SK-N-SH treated with all-trans-retinoic acid at 6 μM for 48 hours (cell line): ENCODE data around the gene GFRA1.
A peak's percentile ranks its signal among the peaks of the same experiment; 100 is the strongest.

ENCODE experiments used
- ATAC-seq: fragments of 200-7000 bp; cut with Tn5 transposase; 3 replicates; pipeline ENCODE4 v1.9.1; 2020; ENCODE audit warnings: mild to moderate bottlenecking, moderate library complexity
- ARNTL ChIP-seq: fragments of 450-650 bp; formaldehyde crosslinking; IDR thresholded peaks from 2 replicates; pipeline ENCODE4 v1.5.0; 2020; ENCODE audit warnings: low read depth, mild to moderate bottlenecking, moderate library complexity, borderline replicate concordance
- BACH2 ChIP-seq: fragments of 250-450 bp; sonication (Bioruptor Pico); IDR thresholded peaks from 2 replicates; pipeline ENCODE4 v1.9.0; 2021; ENCODE audit warnings: mild to moderate bottlenecking, borderline replicate concordance
- CSDC2 ChIP-seq: fragments of 250-450 bp; sonication (Bioruptor Pico); IDR thresholded peaks from 2 replicates; pipeline ENCODE4 v1.5.0; 2020; ENCODE audit warnings: mild to moderate bottlenecking, moderate library complexity
- ESRRG ChIP-seq: fragments of 250-450 bp; sonication (Bioruptor Pico); IDR thresholded peaks from 2 replicates; pipeline ENCODE4 v1.6.1; 2021; ENCODE audit warnings: mild to moderate bottlenecking
- GLIS3 ChIP-seq: fragments of 250-450 bp; sonication (Bioruptor Pico); IDR thresholded peaks from 2 replicates; pipeline ENCODE4 v1.5.0; 2020; ENCODE audit warnings: mild to moderate bottlenecking, moderate library complexity
- ISL1 ChIP-seq: fragments of 250-450 bp; sonication (Bioruptor Pico); IDR thresholded peaks from 2 replicates; pipeline ENCODE4 v2.1.2; 2022; ENCODE audit warnings: mild to moderate bottlenecking, moderate library complexity
- OSR1 ChIP-seq: fragments of 250-450 bp; sonication (Bioruptor Pico); IDR thresholded peaks from 2 replicates; pipeline ENCODE4 v1.8.0; 2022; ENCODE audit warnings: moderate library complexity, mild to moderate bottlenecking, inconsistent platforms
- PATZ1 ChIP-seq: fragments of 250-450 bp; sonication (Bioruptor Pico); IDR thresholded peaks from 2 replicates; pipeline ENCODE4 v1.8.0; 2020; ENCODE audit warnings: mild to moderate bottlenecking, moderate library complexity, borderline replicate concordance
- POU6F1 ChIP-seq: fragments of 250-450 bp; sonication (Bioruptor Pico); IDR thresholded peaks from 2 replicates; pipeline ENCODE4 v1.8.0; 2021; ENCODE audit warnings: low read depth, mild to moderate bottlenecking, moderate library complexity, borderline replicate concordance
- PPARA ChIP-seq: fragments of 250-450 bp; sonication (Bioruptor Pico); IDR thresholded peaks from 2 replicates; pipeline ENCODE4 v1.5.0; 2020; ENCODE audit warnings: mild to moderate bottlenecking, borderline replicate concordance
- RARB ChIP-seq: fragments of 250-450 bp; sonication (Bioruptor Pico); IDR thresholded peaks from 2 replicates; pipeline ENCODE4 v1.8.0; 2021; ENCODE audit warnings: mild to moderate bottlenecking, moderate library complexity
- SNAI2 ChIP-seq: fragments of 250-450 bp; sonication (Bioruptor Pico); IDR thresholded peaks from 2 replicates; pipeline ENCODE4 v1.5.0; 2020; ENCODE audit warnings: mild to moderate bottlenecking, moderate library complexity
- TCF4 ChIP-seq: fragments of 250-450 bp; sonication (Bioruptor Pico); IDR thresholded peaks from 2 replicates; pipeline ENCODE4 v1.8.0; 2021; ENCODE audit warnings: mild to moderate bottlenecking, moderate library complexity, borderline replicate concordance
- TOX ChIP-seq: fragments of 250-450 bp; sonication (Bioruptor Pico); IDR thresholded peaks from 2 replicates; pipeline ENCODE4 v1.8.0; 2021; ENCODE audit warnings: mild to moderate bottlenecking, moderate library complexity, borderline replicate concordance
- TSHZ2 ChIP-seq: fragments of 250-450 bp; sonication (Bioruptor Pico); IDR thresholded peaks from 2 replicates; pipeline ENCODE4 v1.5.0; 2020; ENCODE audit warnings: mild to moderate bottlenecking, moderate library complexity
- ZFP3 ChIP-seq: fragments of 250-450 bp; sonication (Bioruptor Pico); IDR thresholded peaks from 2 replicates; pipeline ENCODE4 v1.5.0; 2020; ENCODE audit warnings: mild to moderate bottlenecking, moderate library complexity
- ZFP30 ChIP-seq: fragments of 450-650 bp; formaldehyde crosslinking; IDR thresholded peaks from 2 replicates; pipeline ENCODE4 v1.5.0; 2022; ENCODE audit warnings: mild to moderate bottlenecking, moderate library complexity
- ZNF565 ChIP-seq: fragments of 450-650 bp; formaldehyde crosslinking; conservative IDR thresholded peaks from 2 replicates; pipeline ENCODE4 v1.5.0; 2020; ENCODE audit warnings: low read depth, mild to moderate bottlenecking, moderate library complexity
- ZNF70 ChIP-seq: fragments of 450-650 bp; formaldehyde crosslinking; IDR thresholded peaks from 2 replicates; pipeline ENCODE4 v1.5.0; 2020; ENCODE audit warnings: mild to moderate bottlenecking, moderate library complexity
- ZNF8 ChIP-seq: fragments of 450-650 bp; formaldehyde crosslinking; IDR thresholded peaks from 2 replicates; pipeline ENCODE4 v1.5.0; 2020; ENCODE audit warnings: mild to moderate bottlenecking, moderate library complexity

The GFRA1 gene

GRCh38 chr10:116014871-116015582 is 258.0 kb downstream of the GFRA1 start:
- TF ChIP-seq PATZ1 (0 out of 2 replicates have a peak, but pooled peaks have one; percentile 30), ZNF70 (CRISPR knock-in tag) (no peak), ARNTL (no peak), RARB (CRISPR knock-in tag) (no peak), ISL1 (CRISPR knock-in tag) (peak; percentile 39; the same call in 1 of the 2 replicates)
- ATAC-seq: no peak; the same call in 2 of the 3 replicates

- TF ChIP-seq PATZ1: no peak
- no peak for TF ChIP-seq ISL1 (CRISPR knock-in tag)
- no peak for TF ChIP-seq CSDC2 (CRISPR knock-in tag)
- no peak for TF ChIP-seq GLIS3 (CRISPR knock-in tag)
- no peak for TF ChIP-seq POU6F1 (CRISPR knock-in tag)
- TF ChIP-seq OSR1 (CRISPR knock-in tag): no peak
- TF ChIP-seq TOX (CRISPR knock-in tag): no peak
- TF ChIP-seq TCF4: no peak
- TF ChIP-seq ZNF70 (CRISPR knock-in tag): no peak
- no peak for TF ChIP-seq ESRRG (CRISPR knock-in tag)
- TF ChIP-seq ZNF565 (CRISPR knock-in tag): no peak
- TF ChIP-seq ZNF8 (CRISPR knock-in tag): no peak
- TF ChIP-seq ZFP30 (CRISPR knock-in tag): no peak
- no peak for TF ChIP-seq SNAI2 (CRISPR knock-in tag)
- TF ChIP-seq ZFP3 (CRISPR knock-in tag): no peak
- TF ChIP-seq, all 23 proteins: peak for 0
- no peak for ATAC-seq
Observed at GRCh38 chr10:116014326-116014725, 258.7 kb downstream of the GFRA1 start.

- TF ChIP-seq TOX (CRISPR knock-in tag) (no peak), ZNF8 (CRISPR knock-in tag) (no peak), PPARA (no peak), OSR1 (CRISPR knock-in tag) (no peak), ZFP3 (CRISPR knock-in tag) (no peak), PATZ1 (no peak), TSHZ2 (no peak), GLIS3 (CRISPR knock-in tag) (no peak), ARNTL (no peak), BACH2 (no peak), SNAI2 (CRISPR knock-in tag) (no peak)
- ATAC-seq: no peak
Observed at GRCh38 chr10:116011929-116012328, 261.1 kb downstream of the GFRA1 start.
